Measurements from ENCODE around the gene CELSR1. TPM values are rescaled to one million over a fixed set of nuclear protein-coding genes. Genes with fewer than 3 reads are reported as not detected.

CELSR1 gene
- total and polyA plus RNA-seq, 2 donors (not counting 1 experiment from before 2014, with no cell fraction given): 0.07 to 1.8 TPM

- no peak overlapping the region for H2AFZ ChIP-seq (ENCODE audit: low read length)
- no peaks in the 10 kb centered on the region for H3K79me2 ChIP-seq (ENCODE audit: control insufficient read depth, insufficient read depth, low read length)
- H3K9ac ChIP-seq (ENCODE audit: insufficient read depth, low read length): no peak overlapping the region
- H4K20me1 ChIP-seq (ENCODE audit: control insufficient read depth, extremely low read depth, insufficient read depth, low read length): no peaks in the 10 kb centered on the region
- no peak overlapping the region for H3K27ac ChIP-seq (ENCODE audit: insufficient read depth, low read length)
- no peak overlapping the region for H3K4me2 ChIP-seq (ENCODE audit: extremely low read depth, insufficient read depth, low read length)
- TF ChIP-seq EZH2 (IDR thresholded peaks at IDR 0.05; ENCODE audit: low read length, missing control alignments): no peak
- H3K4me1 ChIP-seq (ENCODE audit: control insufficient read depth, extremely low read depth, insufficient read depth, low read length): no peaks in the 10 kb centered on the region
- no peaks in the 10 kb centered on the region for H3K27me3 ChIP-seq (ENCODE audit: control insufficient read depth, insufficient read depth, low read length)
- no peaks in the 10 kb centered on the region for H3K9me3 ChIP-seq (ENCODE audit: control insufficient read depth, insufficient read depth, low read depth, low read length)
- no peaks in the 10 kb centered on the region for H3K36me3 ChIP-seq (ENCODE audit: control insufficient read depth, insufficient read depth, low read length)
- no peak for DNase-seq (ENCODE audit: low read depth in 2 of 2)
- no peak overlapping the region for H3K4me3 ChIP-seq (replicated peaks in 1 of 4; ENCODE audit: control extremely low read depth in 1 of 4, insufficient read depth in 1 of 4, low read depth in 3 of 4, low read length in 4 of 4)
These were observed 117.5 kb downstream of the CELSR1 start for GRCh38 chr22:46419754-46420571.

DNA sequence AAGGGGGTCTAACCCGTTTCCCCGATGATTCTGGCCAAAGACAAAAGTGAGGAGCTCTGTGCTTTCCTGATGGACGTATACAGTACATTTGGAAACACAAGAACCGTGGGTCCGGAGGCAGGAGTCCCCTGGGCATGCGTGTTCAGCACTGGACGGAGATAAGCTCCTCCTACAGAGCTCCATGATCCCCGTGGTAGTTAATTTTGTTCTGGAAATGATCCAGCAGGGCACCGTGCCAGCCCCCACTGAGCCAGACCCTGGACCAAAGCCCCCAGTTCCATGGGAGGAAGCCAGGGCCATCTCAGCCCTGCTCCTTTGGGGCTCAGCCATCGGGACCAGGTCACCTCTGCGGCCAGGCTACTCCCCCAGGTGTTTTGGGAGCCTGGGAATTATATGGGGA is 118.6 kb downstream of the CELSR1 start:
- Histone ChIP-seq H4K20me1 (ENCODE audit: control insufficient read depth, extremely low read depth, insufficient read depth, low read length) (no peaks in the 10 kb centered on the region), H3K9me3 (ENCODE audit: control insufficient read depth, insufficient read depth, low read depth, low read length) (no peaks in the 10 kb centered on the region), H3K27me3 (ENCODE audit: control insufficient read depth, insufficient read depth, low read length) (no peaks in the 10 kb centered on the region), H3K36me3 (ENCODE audit: control insufficient read depth, insufficient read depth, low read length) (no peaks in the 10 kb centered on the region), H3K9ac (ENCODE audit: insufficient read depth, low read length) (no peak overlapping the region), H3K27ac (ENCODE audit: insufficient read depth, low read length) (no peak overlapping the region), H3K4me1 (ENCODE audit: control insufficient read depth, extremely low read depth, insufficient read depth, low read length) (no peaks in the 10 kb centered on the region), H3K79me2 (ENCODE audit: control insufficient read depth, insufficient read depth, low read length) (no peaks in the 10 kb centered on the region), H3K4me2 (ENCODE audit: extremely low read depth, insufficient read depth, low read length) (no peak overlapping the region), H3K4me3 (replicated peaks in 1 of 4; ENCODE audit: control extremely low read depth in 1 of 4, insufficient read depth in 1 of 4, low read depth in 3 of 4, low read length in 4 of 4) (no peak overlapping the region), H2AFZ (ENCODE audit: low read length) (no peak overlapping the region)
- no peak for DNase-seq (ENCODE audit: low read depth in 2 of 2)
- TF ChIP-seq EZH2 (IDR thresholded peaks at IDR 0.05; ENCODE audit: low read length, missing control alignments): no peak
- TF ChIP-seq, protein P1, sequence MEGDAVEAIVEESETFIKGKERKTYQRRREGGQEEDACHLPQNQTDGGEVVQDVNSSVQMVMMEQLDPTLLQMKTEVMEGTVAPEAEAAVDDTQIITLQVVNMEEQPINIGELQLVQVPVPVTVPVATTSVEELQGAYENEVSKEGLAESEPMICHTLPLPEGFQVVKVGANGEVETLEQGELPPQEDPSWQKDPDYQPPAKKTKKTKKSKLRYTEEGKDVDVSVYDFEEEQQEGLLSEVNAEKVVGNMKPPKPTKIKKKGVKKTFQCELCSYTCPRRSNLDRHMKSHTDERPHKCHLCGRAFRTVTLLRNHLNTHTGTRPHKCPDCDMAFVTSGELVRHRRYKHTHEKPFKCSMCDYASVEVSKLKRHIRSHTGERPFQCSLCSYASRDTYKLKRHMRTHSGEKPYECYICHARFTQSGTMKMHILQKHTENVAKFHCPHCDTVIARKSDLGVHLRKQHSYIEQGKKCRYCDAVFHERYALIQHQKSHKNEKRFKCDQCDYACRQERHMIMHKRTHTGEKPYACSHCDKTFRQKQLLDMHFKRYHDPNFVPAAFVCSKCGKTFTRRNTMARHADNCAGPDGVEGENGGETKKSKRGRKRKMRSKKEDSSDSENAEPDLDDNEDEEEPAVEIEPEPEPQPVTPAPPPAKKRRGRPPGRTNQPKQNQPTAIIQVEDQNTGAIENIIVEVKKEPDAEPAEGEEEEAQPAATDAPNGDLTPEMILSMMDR (conservative IDR thresholded peaks at IDR 0.05 in 1 of 2, IDR thresholded peaks at IDR 0.05 in 1 of 2; ENCODE audit: low read depth in 1 of 2, low read length in 2 of 2): no peak

DNA sequence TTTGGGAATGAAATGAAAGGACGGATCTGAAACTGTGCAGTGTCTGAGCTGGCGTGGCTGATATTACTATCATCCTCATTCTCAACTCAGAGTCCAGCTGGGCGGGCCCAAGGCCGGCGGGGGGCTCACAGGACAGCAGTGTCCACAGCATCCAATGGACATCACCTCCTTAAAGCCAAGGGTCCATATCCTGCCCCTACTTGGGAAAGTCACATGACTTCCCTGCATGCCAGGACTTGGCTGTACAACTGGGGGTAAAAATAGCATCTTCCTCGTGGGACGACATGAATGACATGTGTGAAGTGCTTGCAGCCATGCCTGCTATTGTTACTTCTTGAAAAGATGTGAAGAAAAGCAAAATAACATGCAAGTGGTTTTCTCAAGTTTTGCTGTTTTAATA is 119.7 kb downstream of the CELSR1 start:
- no peak for DNase-seq (ENCODE audit: low read depth in 2 of 2)
- H3K36me3 ChIP-seq (ENCODE audit: control insufficient read depth, insufficient read depth, low read length): no peaks in the 10 kb centered on the region
- no peak overlapping the region for H3K4me2 ChIP-seq (ENCODE audit: extremely low read depth, insufficient read depth, low read length)
- H3K27ac ChIP-seq (ENCODE audit: insufficient read depth, low read length): no peak overlapping the region
- no peaks in the 10 kb centered on the region for H3K27me3 ChIP-seq (ENCODE audit: control insufficient read depth, insufficient read depth, low read length)
- H3K79me2 ChIP-seq (ENCODE audit: control insufficient read depth, insufficient read depth, low read length): no peaks in the 10 kb centered on the region
- H3K4me3 ChIP-seq (replicated peaks in 1 of 4; ENCODE audit: control extremely low read depth in 1 of 4, insufficient read depth in 1 of 4, low read depth in 3 of 4, low read length in 4 of 4): no peak overlapping the region
- H3K4me1 ChIP-seq (ENCODE audit: control insufficient read depth, extremely low read depth, insufficient read depth, low read length): no peaks in the 10 kb centered on the region
- no peak overlapping the region for H2AFZ ChIP-seq (ENCODE audit: low read length)
- TF ChIP-seq EZH2 (IDR thresholded peaks at IDR 0.05; ENCODE audit: low read length, missing control alignments): no peak
- TF ChIP-seq, protein P1 (conservative IDR thresholded peaks at IDR 0.05 in 1 of 2, IDR thresholded peaks at IDR 0.05 in 1 of 2; ENCODE audit: low read depth in 1 of 2, low read length in 2 of 2): no peak
- no peaks in the 10 kb centered on the region for H4K20me1 ChIP-seq (ENCODE audit: control insufficient read depth, extremely low read depth, insufficient read depth, low read length)
- H3K9ac ChIP-seq (ENCODE audit: insufficient read depth, low read length): no peak overlapping the region
- no peaks in the 10 kb centered on the region for H3K9me3 ChIP-seq (ENCODE audit: control insufficient read depth, insufficient read depth, low read depth, low read length)
